Skin of body (tissue), 2 donors: ENCODE measurements around the gene BEGAIN. TPM values are rescaled to one million over a fixed set of nuclear protein-coding genes. Genes with fewer than 3 reads are reported as not detected.

Experiments
- DNase-seq: peaks from one replicate; lab custom pipeline; 2025; lab: John Stamatoyannopoulos, UW
- total RNA-seq: library from RNA; depleted of rRNA; stranded (reverse); fragments of >200 nt; gene quantifications from one replicate; pipeline ENCODE4 v1.2.3, GENCODE V29; 2014

The BEGAIN gene
- 1.4 TPM for total RNA-seq

GRCh38 chr14:100587086-100587762, at the start of gene BEGAIN:
Gene BEGAIN (minus strand): TSS chr14:100587417. CDS start chr14:100587290, 127 bp downstream.
- no peak for DNase-seq

- DNase-seq = no peak
Measured at GRCh38 chr14:100636559-100636958, 49.3 kb upstream of the BEGAIN start.

GRCh38 chr14:100634026-100634425, 46.8 kb upstream of the BEGAIN start:
- no peak for DNase-seq

- DNase-seq = no peak
Measured at GRCh38 chr14:100633406-100633805, 46.2 kb upstream of the BEGAIN start.

- DNase-seq = no peak
Measured at GRCh38 chr14:100629696-100630095, 42.5 kb upstream of the BEGAIN start.

- no peak for DNase-seq
Measured at GRCh38 chr14:100629098-100629497, 41.9 kb upstream of the BEGAIN start.

GRCh38 chr14:100628225-100628624, 41.0 kb upstream of the BEGAIN start:
- DNase-seq = no peak

GRCh38 chr14:100626614-100627013, 39.4 kb upstream of the BEGAIN start:
- DNase-seq = no peak

GRCh38 chr14:100623961-100624360, 36.7 kb upstream of the BEGAIN start:
- DNase-seq = no peak

GRCh38 chr14:100623557-100623956, 36.3 kb upstream of the BEGAIN start:
- DNase-seq = no peak

- no peak for DNase-seq
Measured at GRCh38 chr14:100622708-100623485, 35.7 kb upstream of the BEGAIN start.

GRCh38 chr14:100622224-100622623, 35.0 kb upstream of the BEGAIN start:
- no peak for DNase-seq

GRCh38 chr14:100621806-100622205, 34.6 kb upstream of the BEGAIN start:
- no peak for DNase-seq

GRCh38 chr14:100620255-100621100, 33.3 kb upstream of the BEGAIN start:
- no peak for DNase-seq

- DNase-seq = no peak
Measured at GRCh38 chr14:100619396-100620254, 32.4 kb upstream of the BEGAIN start.

- no peak for DNase-seq
Measured at GRCh38 chr14:100618763-100619320, 31.6 kb upstream of the BEGAIN start.

- DNase-seq = no peak
Measured at GRCh38 chr14:100618318-100618693, 31.1 kb upstream of the BEGAIN start.

GRCh38 chr14:100617410-100618317, 30.4 kb upstream of the BEGAIN start:
- peak; percentile 14 for DNase-seq

GRCh38 chr14:100616854-100617409, 29.7 kb upstream of the BEGAIN start:
- DNase-seq = no peak
